Testis (tissue), 2 donors: ENCODE data around the gene ZNF444.

Experiments
- CTCF ChIP-seq, 3 experiments: fragments of 450-650 bp in 2 of 3; fragments of 200-600 bp in 1 of 3; sonication (generic) in 1 of 3; IDR thresholded peaks; one replicate each; pipeline ENCODE4 v1.5.1; 2016 to 2019; ENCODE audit warnings: antibody characterized with exemption in 3 of 3, mild to moderate bottlenecking in 2 of 3, moderate library complexity in 1 of 3
- POLR2A ChIP-seq: fragments of 450-650 bp; IDR thresholded peaks from one replicate; pipeline ENCODE4 v1.6.1; 2017; ENCODE audit warnings: antibody characterized with exemption, mild to moderate bottlenecking, moderate library complexity

- TF ChIP-seq CTCF (IDR thresholded peaks at IDR 0.05): no peak
- no peak for TF ChIP-seq POLR2A
These were observed 33.3 kb upstream of the ZNF444 start for GRCh38 chr19:56107626-56108351.
